Activated T-cell treated with anti-CD3 and anti-CD28 coated beads, Interleukin-2, amount 50 U/mL, for 1 hour (primary cell): ENCODE measurements around the gene PPHLN1.

Source experiments
- DNase-seq: peaks from one replicate; pipeline ENCODE4 v3.0.0-alpha.2; 2020

Gene PPHLN1

GRCh38 chr12:42444192-42444943, 118.4 kb downstream of the PPHLN1 start:
- DNase-seq: no peak

DNA sequence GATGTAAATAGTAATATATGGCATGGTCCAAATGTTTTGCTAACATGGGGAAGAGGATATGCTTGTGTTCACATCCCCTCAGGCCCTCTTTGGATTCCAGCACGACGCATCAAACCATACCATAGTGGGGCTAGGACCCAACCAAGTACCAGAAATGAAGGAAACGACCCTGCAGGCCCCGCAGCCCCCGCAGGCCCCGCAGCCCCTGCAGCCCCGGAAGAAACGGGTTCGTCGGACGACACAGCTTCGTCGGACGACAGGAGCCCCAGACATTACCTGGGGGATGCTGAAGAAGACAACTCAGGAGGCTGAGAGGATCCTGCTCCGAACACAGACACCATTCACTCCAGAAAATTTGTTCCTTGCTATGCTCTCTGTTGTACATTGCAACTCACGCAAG, 119.9 kb downstream of the PPHLN1 start:
- no peak for DNase-seq

- DNase-seq: no peak
Observed at GRCh38 chr12:42446761-42447160, 120.8 kb downstream of the PPHLN1 start.

- DNase-seq: no peak
Observed at GRCh38 chr12:42447371-42447786, 121.4 kb downstream of the PPHLN1 start.

DNA sequence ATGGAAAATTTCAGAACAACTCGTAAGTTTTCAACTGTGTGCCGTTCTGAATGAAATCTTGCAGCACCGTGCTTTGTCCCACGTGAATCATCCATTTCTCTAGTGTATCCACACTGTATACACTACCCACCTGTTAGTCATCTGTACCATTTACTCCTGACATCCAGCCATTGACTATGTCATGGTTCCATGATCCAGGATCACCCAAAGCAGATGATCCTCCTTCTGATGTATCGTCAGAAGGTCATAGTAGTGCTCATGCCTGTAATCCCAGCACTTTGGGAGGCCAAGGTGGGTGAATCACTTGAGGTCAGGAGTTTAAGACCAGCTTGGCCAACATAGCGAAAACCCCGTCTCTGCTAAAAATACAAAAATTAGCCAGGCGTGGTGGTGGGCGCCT, 122.9 kb downstream of the PPHLN1 start:
- no peak for DNase-seq

- DNase-seq: no peak
Observed at GRCh38 chr12:42450248-42450647, 124.3 kb downstream of the PPHLN1 start.

- DNase-seq: no peak
Observed at GRCh38 chr12:42458575-42458974, 132.6 kb downstream of the PPHLN1 start.

DNA sequence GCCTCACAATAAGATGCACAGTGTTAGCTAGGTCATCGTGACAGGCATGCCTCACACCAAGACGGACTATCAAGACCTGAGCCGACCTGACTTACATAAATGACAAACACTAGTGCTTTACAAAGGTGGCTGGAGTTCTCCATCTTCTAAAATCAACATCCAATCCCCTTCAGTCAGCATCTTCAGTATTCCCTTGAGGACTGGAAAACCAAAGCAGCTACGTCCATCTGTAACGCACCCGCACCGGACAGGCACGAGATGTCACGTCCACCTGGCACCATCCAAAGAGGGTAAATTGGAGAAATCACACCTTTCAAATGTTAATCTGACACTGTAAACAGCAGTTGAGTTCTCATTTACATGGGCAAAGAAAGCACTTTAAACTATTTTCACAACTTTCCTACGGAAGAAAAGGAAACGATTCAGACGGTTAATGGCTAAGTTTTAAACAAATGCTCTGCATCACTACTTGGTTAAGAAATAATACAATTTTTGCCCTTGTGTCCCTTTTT, 133.4 kb downstream of the PPHLN1 start:
- no peak for DNase-seq

DNA sequence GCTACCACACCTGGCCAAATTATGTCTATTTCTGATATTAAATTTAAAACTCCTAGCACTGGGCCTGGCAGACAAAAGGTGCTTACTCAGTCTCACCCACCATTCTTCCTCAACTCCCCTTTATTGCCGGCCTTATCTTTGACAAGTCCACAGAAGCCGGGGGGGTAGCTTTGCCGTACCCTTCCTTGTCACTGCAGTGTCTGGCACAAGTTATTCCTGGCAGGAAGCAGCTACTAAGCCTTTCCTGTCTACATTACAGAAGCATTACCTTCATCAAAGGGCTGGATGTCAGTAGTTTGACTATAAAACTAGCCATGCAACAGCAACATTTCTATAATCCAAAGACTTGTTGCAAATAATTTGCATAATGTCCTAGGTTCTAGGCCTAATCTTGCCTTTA, 136.5 kb downstream of the PPHLN1 start:
- no peak for DNase-seq

DNA sequence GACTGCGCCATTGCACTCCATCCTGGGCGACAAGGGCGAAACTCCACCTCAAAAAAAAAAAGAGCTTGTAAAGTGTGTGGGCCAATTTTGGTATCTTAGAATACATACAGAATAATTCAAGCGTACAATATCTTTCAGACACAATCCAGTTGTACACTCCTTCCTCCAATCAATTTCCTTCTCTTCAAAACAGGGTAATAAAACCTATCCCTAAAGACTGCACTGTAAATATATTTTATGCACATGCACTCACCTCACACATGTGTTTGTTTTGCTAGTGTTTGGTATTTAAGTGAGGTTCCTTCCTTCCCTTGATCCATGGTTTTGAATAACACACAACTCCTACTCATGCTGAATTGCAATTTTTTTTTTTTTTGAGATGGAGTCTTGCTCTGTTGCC, 137.7 kb downstream of the PPHLN1 start:
- no peak for DNase-seq

DNA sequence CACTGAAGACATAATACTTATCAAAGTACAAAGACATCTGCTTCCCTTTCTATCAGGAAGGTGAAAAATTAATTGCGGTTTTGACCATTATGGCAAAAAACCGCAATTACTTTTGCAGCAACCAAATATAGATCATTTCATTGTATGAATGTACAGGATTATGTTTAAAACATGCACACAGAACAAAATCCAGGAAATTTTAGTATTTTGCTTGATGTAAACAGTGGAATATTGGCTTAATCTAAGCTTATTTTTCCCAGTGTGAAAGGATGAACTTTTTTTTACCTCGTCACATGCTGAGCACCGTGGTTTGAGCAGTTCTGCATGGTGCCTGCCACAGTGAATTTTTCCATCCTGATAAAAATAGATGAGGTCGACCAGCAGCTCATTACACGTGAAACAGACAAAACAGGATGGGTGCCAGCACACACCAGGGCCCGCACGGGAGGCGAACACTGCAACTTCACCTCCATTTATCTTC, 142.4 kb downstream of the PPHLN1 start:
- DNase-seq: no peak

GRCh38 chr12:42468921-42469320, 143.0 kb downstream of the PPHLN1 start:
- DNase-seq: no peak

DNA sequence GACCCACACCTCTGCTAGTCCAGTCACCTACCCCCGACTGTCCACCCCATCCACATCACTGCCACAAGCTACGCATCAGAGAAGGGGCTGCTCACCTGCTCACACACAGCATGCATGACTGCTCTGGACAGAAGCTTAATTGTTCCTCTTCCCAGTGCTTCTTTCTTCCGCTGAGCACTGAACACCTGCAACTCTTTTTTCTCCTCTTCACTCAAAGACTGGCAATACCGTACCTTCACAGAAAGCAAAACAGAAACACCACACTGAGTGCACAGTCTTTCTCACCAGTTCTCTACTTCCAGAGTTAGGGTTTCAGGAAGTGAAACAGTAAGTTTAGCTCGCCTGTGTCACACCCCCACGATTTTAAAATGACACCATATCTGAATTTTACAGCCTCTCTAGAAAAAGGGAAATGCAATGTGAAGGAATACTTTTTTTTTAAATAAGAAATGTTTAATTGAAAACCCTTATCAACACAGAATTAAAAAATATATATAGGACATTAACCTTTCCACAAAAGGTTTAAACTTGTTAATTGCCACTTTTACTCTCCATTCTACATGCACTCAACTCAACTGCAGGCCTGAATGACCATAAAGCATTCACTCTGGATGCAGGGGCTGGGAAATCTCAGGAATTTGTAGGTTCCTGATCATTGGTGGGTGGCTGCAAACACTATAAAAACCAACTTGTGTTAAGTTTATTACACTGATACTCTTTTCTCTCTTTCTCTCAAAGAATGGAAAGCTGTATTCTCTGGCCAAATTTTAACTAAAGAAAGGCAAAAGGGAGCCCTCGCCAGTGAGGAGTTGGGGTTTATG, 143.6 kb downstream of the PPHLN1 start:
- no peak for DNase-seq

DNA sequence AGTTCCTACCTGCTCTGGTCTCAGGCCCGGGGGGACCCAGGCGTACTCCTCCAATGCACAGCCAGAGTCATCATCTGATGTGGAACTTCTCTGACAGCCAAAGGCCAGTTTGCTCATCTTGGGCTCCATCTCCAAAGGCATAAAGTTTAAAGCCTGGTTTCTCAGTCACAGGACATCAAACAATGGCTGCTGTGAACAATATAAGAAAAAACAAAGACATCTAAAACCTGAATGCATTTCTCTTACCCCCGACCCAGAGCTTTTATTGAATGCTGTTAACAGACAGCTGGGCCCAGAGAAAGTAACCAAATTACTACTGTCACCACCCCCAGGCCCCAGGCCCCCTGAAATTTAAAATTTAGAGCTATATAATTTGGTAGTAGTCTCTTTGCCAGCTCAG, 146.4 kb downstream of the PPHLN1 start:
- no peak for DNase-seq

DNA sequence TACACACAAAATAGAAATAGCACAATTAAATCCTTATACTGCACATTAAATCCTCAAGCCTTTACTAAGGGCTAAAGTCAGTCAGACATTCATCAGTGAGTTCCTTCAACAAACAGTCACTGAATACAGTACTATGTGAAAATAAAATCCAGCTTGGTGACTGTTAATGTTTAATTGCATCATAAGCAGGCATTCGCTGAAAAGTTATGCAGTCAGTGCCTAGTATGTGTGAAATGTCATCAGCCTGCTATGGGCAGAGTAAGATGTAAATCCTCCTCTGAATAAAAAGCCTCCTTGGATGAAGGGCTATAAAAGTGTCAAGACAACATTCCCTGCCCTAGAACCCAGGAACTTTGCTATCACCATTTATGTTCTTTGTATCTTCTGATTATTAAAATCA, 147.2 kb downstream of the PPHLN1 start:
- no peak for DNase-seq

DNA sequence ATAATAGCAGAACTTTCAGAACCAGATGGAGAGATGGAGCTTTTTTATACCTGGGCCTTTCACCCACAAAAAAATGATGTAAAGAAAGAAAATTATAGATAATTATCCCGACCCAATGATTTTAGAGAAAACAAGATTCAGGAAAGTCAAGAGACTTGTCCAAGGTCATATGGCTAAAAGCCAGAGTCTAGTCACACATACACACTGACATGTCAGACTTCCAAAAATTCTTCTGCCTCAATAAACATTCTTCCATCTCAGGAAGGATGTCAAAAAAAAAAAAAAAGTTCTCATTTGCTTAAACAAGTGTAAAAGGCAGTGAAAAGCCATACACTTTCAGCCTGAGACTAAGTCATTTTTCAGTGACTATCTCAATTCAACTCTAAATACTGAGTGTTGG, 147.6 kb downstream of the PPHLN1 start:
- no peak for DNase-seq

DNA sequence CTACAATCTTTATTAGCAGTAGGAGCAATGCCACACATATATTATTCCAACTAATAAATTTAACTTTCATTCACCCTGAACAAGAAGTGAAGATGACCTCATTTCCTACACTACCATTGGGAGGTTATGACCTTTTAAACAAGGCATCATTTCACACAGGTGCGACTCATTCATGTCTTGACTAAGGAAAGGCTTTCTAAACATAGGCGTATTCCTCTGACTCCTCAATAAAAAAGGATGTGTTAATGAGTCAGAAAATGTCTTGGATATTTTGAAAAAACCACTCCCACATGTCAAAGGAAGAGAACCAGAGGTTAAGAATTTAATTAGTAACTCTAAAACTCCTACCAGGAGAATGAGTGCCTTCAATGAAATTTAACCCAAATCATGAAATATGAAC, 148.4 kb downstream of the PPHLN1 start:
- no peak for DNase-seq

GRCh38 chr12:42475106-42475505, 149.1 kb downstream of the PPHLN1 start:
- no peak for DNase-seq

- DNase-seq: no peak
Observed at GRCh38 chr12:42477941-42478340, 152.0 kb downstream of the PPHLN1 start.

DNA sequence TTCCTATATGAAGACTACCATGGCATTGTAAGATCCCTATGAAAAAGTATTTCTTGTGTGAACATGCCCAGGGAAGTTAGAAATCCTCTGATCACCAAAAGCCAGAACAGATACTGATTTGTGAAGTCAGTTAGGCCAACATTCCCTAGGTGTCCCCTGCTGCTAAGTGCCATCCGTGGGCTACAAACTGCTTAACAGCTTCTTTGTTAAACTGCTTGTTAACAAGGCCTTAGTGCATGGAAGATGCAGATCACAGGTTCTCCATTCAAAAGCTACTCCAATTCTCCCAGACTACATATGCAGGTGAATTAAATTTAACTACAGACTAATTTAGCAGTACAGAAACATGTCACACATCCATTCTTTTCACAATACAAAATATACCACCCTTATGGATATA, 155.4 kb downstream of the PPHLN1 start:
- DNase-seq: no peak

- DNase-seq: no peak
Observed at GRCh38 chr12:42482041-42482747, 156.2 kb downstream of the PPHLN1 start.

- DNase-seq: peak; percentile 57
Observed at GRCh38 chr12:42482748-42483520, 157.0 kb downstream of the PPHLN1 start.

GRCh38 chr12:42483521-42483790, 157.5 kb downstream of the PPHLN1 start:
- DNase-seq: peak; percentile 40
